ENCODE data around the gene KANSL2. TPM values are rescaled to one million over a fixed set of nuclear protein-coding genes. Genes with fewer than 3 reads are reported as not detected.

Gene KANSL2
- total RNA-seq, 1 donor from 2014 or later: 23.1 TPM

- no peaks in the 10 kb centered on the region for H3K27me3 ChIP-seq (ENCODE audit: low read depth)
- peaks cover 27% of the 10 kb centered on the region for H3K36me3 ChIP-seq
- no peak for TF ChIP-seq CTCF (IDR thresholded peaks at IDR 0.05; ENCODE audit: borderline replicate concordance)
- peaks cover 26% of the 10 kb centered on the region for H3K4me1 ChIP-seq
- H3K4me3 ChIP-seq: no peak overlapping the region
- no peak overlapping the region for H3K27ac ChIP-seq (replicated peaks)
- H3K9me3 ChIP-seq (replicated peaks): no peaks in the 10 kb centered on the region
- intact Hi-C loops (cut with micrococcal nuclease): no loop called here
- DNase-seq: no peak
Observed at GRCh38 chr12:48688836-48689235, 6.8 kb upstream of the KANSL2 start.

GRCh38 chr12:48687592-48687991 lies 5.6 kb upstream of the KANSL2 start:
- H3K27ac ChIP-seq (replicated peaks): no peak overlapping the region
- H3K36me3 ChIP-seq: peaks cover 14% of the 10 kb centered on the region
- no peak overlapping the region for H3K4me3 ChIP-seq
- H3K4me1 ChIP-seq: peaks cover 30% of the 10 kb centered on the region
- no peaks in the 10 kb centered on the region for H3K27me3 ChIP-seq (ENCODE audit: low read depth)
- no peak for TF ChIP-seq CTCF (IDR thresholded peaks at IDR 0.05; ENCODE audit: borderline replicate concordance)
- no peaks in the 10 kb centered on the region for H3K9me3 ChIP-seq (replicated peaks)
- intact Hi-C loops (cut with micrococcal nuclease): no loop called here
- DNase-seq: no peak

- no peak overlapping the region for H3K27ac ChIP-seq (replicated peaks)
- no peak overlapping the region for H3K4me3 ChIP-seq
- intact Hi-C loops (cut with micrococcal nuclease): no loop called here
- no peaks in the 10 kb centered on the region for H3K9me3 ChIP-seq (replicated peaks)
- DNase-seq: no peak
- TF ChIP-seq CTCF (IDR thresholded peaks at IDR 0.05; ENCODE audit: borderline replicate concordance): no peak
- peaks cover 6% of the 10 kb centered on the region for H3K36me3 ChIP-seq
- no peaks in the 10 kb centered on the region for H3K27me3 ChIP-seq (ENCODE audit: low read depth)
- H3K4me1 ChIP-seq: peaks cover 27% of the 10 kb centered on the region
Observed at GRCh38 chr12:48686615-48687334, 4.7 kb upstream of the KANSL2 start.

GRCh38 chr12:48686037-48686595 lies 4.1 kb upstream of the KANSL2 start:
- H3K4me1 ChIP-seq: peaks cover 27% of the 10 kb centered on the region
- intact Hi-C loops (cut with micrococcal nuclease): no loop called here
- peaks cover 6% of the 10 kb centered on the region for H3K36me3 ChIP-seq

GRCh38 chr12:48683534-48683933 lies 1.5 kb upstream of the KANSL2 start:
- H3K4me1 ChIP-seq: peaks cover 41% of the 10 kb centered on the region
- DNase-seq: no peak

More at GRCh38 chr12:48686037-48686595, 4.1 kb upstream of the KANSL2 start:
- H3K9me3 ChIP-seq (replicated peaks): no peaks in the 10 kb centered on the region
- no peak for DNase-seq
- no peak overlapping the region for H3K27ac ChIP-seq (replicated peaks)
- H3K27me3 ChIP-seq (ENCODE audit: low read depth): no peaks in the 10 kb centered on the region
- no peak for TF ChIP-seq CTCF (IDR thresholded peaks at IDR 0.05; ENCODE audit: borderline replicate concordance)
- no peak overlapping the region for H3K4me3 ChIP-seq

More at GRCh38 chr12:48683534-48683933, 1.5 kb upstream of the KANSL2 start:
- Histone ChIP-seq H3K4me3 (no peak overlapping the region), H3K27me3 (ENCODE audit: low read depth) (no peaks in the 10 kb centered on the region), H3K9me3 (replicated peaks) (no peaks in the 10 kb centered on the region), H3K36me3 (peaks cover 27% of the 10 kb centered on the region), H3K27ac (replicated peaks) (no peak overlapping the region)
- intact Hi-C loops (cut with micrococcal nuclease): no loop called here
- no peak for TF ChIP-seq CTCF (IDR thresholded peaks at IDR 0.05; ENCODE audit: borderline replicate concordance)

Data from left ventricle myocardium inferior (tissue), 1 donor.